ENCODE data around the gene PLEKHH1. TPM values are rescaled to one million over a fixed set of nuclear protein-coding genes. Genes with fewer than 3 reads are reported as not detected.

PLEKHH1 gene
- total and polyA plus RNA-seq, 2 of the 8 experiments (the other 6 are each of a cell fraction or from before 2014, with no cell fraction given): 28.3 to 33.3 TPM

DNA sequence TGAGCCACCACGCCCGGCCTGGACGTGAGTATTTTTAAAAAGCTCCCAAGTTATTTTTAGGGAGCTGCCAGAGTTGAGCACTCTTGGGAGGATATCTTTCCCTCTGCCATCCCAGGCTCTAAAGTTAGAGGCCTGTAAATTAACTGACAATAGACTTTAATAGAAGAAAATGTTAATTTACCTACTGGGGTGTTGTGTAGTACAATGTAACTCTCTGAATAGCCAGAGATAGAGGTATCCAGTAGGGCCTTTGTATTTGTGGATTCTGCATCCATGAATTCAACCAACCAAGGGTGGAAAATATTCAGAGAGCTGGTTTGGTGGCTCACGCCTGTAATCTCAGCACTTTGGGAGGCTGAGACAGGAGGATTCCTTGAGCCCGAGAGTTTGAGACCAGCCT is 74.6 kb downstream of the PLEKHH1 start (continued):
- TF ChIP-seq TAF7 (optimal IDR thresholded peaks at IDR 0.05; ENCODE audit: borderline replicate concordance, low read depth, low read length) (no peak), CEBPB (IDR thresholded peaks at IDR 0.05; ENCODE audit: low read depth, low read length) (no peak), BRCA1 (IDR thresholded peaks at IDR 0.05; ENCODE audit: low read depth, low read length) (no peak), TCF12 (IDR thresholded peaks at IDR 0.05; ENCODE audit: low read depth, low read length) (peak; percentile 10; the same call in 1 of the 2 replicates), NANOG (IDR thresholded peaks at IDR 0.05; ENCODE audit: insufficient read depth, low read depth, low read length, poor library complexity, severe bottlenecking) (peak; percentile 47), POU5F1 (IDR thresholded peaks at IDR 0.05; ENCODE audit: low read depth, low read length) (0 out of 2 replicates have a peak, but pooled peaks have one; percentile 21), CBX8 (IDR thresholded peaks at IDR 0.05; ENCODE audit: borderline replicate concordance, low read depth, low read length) (no peak), JUND (IDR thresholded peaks at IDR 0.05; ENCODE audit: low read length) (no peak), JUN (IDR thresholded peaks at IDR 0.05; ENCODE audit: low read depth, low read length) (no peak), RXRA (IDR thresholded peaks at IDR 0.05; ENCODE audit: insufficient read depth, low read depth, low read length) (no peak)
- TF ChIP-seq, protein P1, sequence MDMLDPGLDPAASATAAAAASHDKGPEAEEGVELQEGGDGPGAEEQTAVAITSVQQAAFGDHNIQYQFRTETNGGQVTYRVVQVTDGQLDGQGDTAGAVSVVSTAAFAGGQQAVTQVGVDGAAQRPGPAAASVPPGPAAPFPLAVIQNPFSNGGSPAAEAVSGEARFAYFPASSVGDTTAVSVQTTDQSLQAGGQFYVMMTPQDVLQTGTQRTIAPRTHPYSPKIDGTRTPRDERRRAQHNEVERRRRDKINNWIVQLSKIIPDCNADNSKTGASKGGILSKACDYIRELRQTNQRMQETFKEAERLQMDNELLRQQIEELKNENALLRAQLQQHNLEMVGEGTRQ (IDR thresholded peaks at IDR 0.05; ENCODE audit: low read length): no peak
- TF ChIP-seq, protein P2, sequence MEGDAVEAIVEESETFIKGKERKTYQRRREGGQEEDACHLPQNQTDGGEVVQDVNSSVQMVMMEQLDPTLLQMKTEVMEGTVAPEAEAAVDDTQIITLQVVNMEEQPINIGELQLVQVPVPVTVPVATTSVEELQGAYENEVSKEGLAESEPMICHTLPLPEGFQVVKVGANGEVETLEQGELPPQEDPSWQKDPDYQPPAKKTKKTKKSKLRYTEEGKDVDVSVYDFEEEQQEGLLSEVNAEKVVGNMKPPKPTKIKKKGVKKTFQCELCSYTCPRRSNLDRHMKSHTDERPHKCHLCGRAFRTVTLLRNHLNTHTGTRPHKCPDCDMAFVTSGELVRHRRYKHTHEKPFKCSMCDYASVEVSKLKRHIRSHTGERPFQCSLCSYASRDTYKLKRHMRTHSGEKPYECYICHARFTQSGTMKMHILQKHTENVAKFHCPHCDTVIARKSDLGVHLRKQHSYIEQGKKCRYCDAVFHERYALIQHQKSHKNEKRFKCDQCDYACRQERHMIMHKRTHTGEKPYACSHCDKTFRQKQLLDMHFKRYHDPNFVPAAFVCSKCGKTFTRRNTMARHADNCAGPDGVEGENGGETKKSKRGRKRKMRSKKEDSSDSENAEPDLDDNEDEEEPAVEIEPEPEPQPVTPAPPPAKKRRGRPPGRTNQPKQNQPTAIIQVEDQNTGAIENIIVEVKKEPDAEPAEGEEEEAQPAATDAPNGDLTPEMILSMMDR (IDR thresholded peaks at IDR 0.05; ENCODE audit: control extremely low read depth in 1 of 3, insufficient read depth in 1 of 3, low read depth in 1 of 3, low read length in 3 of 3): no peak
